Activated CD4-positive, alpha-beta T cell treated with anti-CD3 and anti-CD28 coated beads for 1 hour (primary cell): ENCODE data around the gene MICU1.
A peak's percentile ranks its signal among the peaks of the same experiment; 100 is the strongest.
"Not testable (repeated sequence)": the region's sequence is repeated elsewhere in the genome, so short reads cannot be mapped to it uniquely, and the experiment has no call there.

ENCODE experiments used
- DNase-seq: peaks from one replicate; pipeline ENCODE4 v3.0.0-alpha.2; 2020

MICU1 gene

DNA sequence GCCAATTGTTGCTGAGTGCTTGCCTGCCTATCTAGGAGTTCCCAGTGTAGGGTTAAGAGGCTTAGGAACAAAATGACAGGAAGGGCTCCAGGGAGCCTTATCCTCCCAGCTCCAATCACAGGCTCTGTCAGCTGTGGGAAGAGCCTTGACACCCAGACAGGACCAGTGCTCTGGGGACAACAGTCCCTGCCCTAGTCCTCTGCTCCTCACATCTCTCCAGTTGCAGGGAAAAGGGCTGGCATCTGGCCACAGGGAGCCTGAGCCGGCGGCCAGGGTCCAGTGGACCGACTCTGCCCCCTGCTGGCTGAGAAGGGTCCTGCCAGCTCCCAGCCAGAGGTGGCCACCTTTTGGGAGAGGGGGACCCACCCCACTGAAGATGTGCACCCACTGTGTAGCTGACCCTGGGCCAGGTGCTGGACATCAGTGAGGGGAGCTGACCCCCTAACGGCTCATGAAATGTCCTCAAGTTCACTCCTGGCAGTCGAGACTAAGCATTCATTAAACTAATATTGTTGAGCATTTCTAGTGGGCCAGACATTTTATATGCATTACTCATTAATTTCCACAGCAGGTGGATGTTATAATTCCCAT lies 288.7 kb downstream of the MICU1 start:
- no peak for DNase-seq

DNA sequence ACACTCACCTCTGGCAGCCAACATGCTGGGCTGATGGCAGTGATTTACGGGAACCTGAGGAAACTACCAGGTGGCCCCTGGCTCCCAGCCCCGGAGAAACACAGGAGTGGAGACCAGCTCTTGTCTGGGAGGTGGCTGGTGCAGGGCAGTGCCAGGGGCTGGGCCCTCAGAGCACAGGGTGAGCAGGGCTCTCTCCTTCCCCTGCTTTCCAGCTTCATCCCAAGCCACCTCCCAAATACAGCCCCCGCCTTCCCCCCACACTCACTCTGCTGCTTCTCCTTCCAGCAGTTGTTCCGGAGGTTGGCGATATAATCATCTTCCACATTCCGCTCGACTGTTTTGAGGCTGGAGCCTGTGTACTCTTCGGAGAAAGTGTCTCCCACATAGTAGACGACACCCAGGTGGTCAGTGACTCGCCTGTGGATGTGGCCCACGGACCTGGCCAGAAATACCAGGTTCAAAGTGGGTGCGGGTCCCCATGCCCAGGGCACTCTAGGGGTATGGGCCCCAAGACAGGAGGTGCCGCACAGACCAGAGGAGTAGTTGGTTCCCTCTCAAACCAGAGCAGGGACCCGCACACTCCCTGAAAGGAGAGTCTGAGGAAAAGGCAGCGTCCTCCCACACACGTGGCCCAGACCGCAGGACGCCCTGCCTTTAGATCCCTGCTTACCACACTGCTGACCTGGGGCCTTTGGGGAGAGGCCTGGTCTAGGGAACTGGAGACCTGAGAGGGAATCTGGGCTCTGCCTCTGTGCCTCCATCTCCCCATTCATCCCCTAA lies 289.4 kb downstream of the MICU1 start:
- no peak for DNase-seq

DNA sequence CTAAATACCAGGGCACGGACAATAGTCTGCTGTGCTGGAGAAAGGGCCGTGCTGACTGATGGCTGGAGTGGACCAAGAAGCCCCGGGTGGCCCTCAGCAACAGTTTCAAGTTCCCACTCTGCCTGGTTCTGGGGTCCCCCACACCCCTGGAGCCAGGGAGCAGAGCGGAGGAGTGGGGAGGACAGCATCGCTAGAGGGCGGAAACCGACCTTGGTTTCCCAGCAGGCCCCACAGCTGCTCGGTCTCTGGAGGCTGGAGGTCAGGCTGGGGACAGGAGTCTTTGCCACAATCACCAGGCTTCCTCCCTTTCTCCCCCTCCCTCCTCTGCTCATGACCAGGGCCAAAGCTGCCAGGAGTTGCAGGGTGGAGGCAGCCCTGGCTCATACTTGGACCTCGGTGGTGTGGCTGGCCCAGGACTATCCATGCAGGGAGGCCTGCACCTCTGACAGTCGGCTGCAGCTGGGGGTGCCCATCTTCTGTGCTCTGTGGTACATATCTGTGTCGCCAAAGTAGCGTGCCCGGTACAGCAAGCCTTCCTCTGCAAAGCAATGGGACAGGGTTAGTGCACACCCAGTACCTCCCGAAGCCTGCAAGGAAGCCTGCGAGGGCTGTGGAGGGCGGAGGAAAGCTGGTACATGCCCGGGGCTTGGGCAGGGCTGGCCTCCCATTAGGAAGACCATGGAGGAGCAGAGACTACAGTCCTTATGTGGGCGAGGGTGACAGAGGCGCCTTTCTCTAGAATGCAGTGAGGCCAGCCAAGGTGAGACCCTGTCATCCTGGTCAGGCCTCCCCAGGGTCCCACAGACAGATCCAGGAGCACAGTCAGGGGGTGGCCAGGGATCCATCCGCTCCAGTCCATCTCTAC lies 290.3 kb downstream of the MICU1 start:
- DNase-seq, result no peak

DNA sequence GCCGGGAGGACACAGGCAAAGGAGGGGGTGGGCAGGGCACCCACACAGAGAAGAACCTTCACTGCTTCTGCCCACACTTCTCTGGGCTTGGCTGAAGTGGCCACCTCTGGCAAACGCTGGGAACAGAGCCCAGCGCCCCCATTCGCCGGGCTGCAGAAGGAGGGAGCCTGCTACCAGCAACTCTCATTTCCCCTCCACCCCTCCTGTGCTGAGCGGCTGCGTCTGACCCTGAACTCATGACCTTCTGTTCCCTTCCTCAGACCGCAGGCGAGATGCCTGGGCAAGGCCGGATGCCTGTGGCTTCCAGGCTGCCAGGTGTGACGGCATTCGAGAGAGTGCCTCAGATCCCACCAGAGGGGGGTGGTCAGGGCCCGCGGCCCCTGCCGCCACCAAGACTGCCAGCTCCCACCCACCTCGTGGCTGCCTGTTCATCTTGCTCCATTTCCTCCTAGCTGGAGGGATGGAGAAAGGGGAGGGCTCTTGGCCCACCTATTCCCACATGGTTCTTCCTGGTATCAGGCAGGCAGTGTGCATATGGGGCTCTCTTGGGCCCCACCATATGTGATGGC lies 291.0 kb downstream of the MICU1 start:
- peak; percentile 59 for DNase-seq

DNA sequence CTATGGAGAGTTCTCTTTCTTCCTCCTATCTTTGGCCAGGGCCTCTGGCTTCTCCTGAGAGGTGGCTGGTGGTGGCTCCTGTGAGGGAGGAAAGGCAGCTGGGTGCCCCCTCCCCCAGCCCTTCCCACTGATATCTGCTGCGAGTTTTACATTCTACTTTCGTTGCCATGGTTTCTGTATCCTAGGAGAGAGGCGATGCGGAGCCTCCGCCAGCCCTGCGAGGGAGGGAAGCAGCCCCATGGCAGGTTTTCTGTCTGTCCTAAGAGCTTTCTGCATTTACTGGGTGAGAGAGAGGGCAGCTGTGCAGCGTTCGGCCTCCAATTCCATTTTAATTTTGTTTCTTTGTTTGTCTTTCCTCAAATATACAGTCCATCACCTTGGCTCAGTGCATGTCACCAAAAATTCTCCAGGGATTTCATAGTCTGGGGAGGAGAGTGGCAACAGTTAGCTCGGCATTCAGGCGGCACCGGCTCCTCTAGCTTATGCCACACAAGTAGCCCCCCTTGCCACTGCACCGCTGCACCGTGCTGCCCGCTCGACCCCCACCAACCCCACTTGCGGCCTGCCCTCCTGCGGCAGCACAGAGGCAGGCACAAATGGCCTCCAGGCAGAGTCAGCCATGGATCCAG lies 291.6 kb downstream of the MICU1 start:
- DNase-seq, result no peak

DNA sequence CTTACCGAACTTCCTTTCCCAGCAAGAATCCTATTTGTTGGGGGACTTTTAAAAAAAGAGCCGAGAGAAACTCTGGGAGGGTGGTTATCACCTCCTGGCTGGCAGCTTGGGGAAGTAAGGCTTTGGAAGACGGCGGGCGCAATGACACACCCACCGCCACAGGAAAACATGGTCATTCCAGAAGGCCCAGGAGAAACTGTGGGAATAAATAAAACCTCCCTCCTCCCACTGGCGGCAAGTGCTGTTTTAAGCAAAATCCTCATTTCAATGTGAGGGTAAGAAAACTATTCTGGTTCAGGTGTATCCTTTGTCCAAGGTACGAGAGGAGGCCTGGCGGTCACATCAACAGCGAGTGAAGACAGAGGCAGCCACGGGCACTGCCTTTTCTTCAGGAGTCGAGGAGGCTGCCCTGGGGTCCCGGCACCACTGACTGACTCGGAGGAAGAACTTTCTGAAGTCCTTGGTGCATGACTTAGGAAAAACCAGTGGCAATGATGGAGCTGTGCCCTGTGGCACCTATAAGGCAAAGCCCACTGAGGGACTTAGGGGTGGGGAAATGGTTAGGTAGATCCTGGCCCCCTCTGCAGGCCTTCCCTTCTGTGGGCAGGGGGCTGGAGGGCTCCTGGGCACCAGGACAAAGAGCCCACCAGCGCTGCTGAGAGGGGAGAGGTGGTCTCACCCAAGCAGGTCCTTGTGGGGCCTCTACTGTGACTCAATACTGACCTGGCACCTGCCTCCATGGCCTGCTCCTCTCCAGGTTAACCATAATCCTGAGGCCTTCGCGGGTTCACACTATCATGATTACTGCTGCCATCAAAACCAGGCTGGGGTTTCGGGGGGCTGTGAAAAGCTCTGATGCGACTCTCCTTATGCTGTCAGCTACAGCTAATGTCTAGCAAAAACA lies 292.5 kb downstream of the MICU1 start:
- DNase-seq, result no peak

DNA sequence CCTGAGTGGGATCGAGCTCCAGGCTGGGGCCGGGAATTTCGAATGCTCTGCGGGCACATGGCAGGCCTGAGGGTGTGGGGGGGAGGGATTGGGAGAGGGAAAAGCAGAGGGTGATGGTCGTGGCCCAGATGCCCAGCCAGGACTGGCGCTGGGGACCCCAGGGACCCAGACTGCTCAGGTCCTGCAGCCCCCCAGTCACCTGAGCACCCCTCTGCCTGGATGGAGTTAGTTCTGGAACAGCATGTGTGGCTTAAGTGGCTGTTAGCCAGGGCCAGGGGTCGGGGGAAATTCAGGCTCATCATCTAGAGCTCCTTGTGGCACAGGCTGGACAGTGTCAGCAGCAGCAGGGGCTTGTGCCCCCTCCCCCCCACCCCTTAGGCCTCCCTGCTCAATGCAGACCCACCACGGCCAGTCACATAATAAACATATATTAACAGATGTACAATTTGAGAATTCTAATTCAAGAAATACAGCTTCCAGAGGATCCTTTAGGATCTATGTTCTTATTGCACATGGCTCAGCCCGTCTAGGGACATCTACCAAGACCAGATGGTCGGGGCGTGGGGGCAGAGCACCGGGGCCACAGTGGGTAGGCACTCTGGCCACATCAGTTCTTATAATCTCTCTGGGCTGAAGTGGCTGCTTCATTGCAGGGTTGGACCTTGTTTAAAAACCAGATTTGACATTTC lies 293.3 kb downstream of the MICU1 start:
- DNase-seq, result no peak

DNA sequence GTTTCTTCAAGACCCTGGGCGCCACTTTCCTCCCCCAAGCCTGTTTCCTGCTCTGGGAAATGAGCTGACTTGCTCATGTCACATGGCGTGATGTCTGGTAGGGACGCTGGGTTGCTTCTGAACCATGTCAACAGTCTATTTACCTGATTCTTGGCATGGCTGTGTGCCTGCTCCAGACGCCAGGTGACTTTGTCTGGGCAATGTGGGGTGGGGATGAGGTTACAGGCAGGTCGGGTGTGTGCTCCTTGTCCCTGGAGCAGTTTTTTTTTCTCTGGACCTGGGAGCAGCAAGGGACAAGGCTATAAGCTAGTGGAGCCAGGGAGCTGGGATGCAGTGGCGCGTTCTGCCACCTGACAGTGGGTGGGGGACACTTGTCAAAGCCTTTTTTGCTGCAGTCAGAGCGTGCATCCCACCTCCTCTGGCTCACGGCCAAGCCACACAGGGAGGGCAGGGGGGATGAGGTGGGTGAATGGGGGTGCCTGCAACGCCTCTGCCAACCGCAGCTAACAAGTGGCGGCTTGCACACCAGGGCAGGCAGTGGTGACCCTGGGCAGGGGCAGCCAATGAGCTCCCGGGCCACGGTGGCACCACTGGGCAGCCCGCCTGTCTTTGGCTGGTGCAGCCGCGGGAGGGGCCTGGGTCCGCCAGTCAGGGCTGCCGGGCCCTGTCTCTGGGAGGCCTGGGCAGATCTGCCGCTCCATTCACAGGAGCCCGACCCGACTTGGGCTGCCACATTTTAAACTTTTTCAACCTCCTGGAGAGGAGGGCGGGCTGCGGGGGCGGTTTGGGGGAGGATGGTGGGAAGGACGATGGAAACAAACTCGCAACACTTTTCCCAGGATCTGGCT lies 294.1 kb downstream of the MICU1 start:
- peak; percentile 74 for DNase-seq

DNA sequence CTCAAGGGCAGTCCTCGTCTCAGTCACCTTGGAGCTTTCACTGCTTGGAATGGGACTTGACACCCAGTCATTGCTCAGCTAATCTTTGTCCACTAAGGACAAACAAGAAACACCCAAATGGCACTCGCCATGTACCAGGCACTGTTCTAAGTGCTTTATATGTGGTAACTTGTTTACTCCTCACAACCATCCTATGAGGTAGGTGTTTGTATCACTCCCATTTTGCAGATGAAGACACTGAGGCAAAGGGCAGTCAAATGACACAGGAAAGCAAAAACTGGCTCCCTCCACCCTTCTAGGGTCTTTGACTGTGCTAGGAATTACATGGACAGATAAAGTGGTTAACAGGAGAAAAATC lies 295.8 kb downstream of the MICU1 start:
- no peak for DNase-seq

DNA sequence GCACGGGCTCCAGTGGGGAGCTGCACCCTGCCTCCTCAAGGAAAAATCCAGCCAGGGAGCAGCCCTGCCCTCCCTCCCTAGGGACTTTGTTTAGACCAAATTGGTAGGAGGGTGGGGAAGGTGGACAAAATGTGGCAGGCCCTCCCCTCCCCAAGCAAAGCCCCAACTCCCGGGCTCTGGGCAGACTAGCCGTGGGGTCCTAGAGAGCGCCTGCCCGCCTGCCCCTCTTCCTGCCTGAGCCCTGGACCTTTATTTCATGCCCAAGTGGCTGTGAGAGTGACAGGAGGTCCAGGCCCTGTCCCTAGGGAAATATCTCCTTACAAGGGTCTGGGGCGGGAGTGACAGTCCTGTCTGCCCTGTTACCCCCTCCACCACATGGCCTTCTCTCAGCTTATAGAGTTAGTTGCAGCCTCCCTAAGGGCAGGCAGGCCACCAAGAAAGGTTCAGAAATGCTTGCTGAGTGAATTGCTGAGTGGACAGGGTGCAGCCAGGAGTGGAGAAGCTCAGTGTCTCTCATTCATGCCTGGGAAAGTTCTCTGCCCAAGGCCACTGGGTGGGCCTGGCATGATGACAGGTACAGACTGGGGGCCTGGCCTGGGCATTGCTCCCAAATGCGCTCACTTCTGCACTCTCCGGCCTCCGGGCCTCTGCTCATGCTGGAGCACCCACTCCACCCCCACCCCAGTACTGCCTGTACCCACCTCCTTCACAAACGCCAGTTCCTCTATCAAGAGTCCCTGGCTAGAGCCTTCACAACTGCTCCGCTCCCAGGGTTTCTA lies 296.4 kb downstream of the MICU1 start:
- no peak for DNase-seq

DNA sequence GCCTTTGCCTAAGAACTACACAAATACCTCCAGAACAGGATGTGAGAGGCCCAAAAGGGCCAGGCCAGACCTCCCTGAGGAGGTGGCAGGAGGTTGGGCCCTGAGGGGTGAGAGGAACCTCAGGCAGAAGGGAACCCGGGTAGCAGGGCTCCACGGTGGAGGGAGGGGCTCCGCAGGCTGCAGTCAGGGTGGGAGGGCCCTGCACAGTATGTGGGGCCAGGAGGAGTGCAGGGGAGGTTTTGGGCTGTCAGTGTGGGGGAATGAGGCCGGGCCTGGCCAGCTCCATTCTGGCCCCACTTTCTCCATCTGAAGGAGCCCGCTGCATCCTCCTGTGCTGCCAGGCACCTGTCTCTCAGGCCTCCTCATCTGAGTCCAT lies 297.1 kb downstream of the MICU1 start:
- no peak for DNase-seq

DNA sequence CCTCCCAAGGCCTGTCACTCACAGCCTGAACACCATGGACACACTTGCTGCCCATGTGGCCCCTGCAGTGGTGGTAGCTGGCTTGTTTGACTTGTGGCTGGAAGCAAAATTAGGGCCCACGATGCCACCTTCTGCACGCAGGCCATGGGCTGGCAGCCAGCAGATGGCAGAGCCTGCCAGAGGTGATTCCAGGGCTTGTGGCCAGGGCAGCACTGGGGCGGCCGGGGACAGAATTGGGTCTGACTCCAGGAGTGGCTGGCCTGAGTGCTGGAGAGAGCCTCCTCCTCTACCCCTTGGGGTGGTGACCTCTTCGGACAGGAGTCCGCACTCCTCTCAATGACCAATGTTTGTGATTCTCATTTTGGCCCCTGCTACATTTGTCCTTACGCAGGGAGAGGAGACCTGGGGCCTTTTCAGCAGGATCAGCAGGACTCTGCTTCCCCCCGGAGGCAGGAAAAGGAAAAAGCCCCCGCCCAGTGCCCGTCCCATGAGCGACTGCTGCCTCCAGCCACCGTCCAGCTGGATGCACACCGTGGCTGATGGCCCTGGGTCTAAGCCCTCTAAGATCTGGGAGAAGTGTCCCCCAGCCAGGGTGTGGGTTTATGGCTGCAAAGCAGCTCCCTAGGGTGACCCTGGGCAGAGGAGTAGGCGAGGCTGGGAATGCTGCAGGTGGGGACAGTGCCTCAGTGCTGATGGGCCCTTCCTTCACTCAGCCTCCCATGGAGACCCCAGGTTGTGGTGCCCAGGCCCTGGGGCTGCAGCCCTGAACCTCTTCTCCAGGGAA lies 297.6 kb downstream of the MICU1 start:
- DNase-seq, result no peak

DNA sequence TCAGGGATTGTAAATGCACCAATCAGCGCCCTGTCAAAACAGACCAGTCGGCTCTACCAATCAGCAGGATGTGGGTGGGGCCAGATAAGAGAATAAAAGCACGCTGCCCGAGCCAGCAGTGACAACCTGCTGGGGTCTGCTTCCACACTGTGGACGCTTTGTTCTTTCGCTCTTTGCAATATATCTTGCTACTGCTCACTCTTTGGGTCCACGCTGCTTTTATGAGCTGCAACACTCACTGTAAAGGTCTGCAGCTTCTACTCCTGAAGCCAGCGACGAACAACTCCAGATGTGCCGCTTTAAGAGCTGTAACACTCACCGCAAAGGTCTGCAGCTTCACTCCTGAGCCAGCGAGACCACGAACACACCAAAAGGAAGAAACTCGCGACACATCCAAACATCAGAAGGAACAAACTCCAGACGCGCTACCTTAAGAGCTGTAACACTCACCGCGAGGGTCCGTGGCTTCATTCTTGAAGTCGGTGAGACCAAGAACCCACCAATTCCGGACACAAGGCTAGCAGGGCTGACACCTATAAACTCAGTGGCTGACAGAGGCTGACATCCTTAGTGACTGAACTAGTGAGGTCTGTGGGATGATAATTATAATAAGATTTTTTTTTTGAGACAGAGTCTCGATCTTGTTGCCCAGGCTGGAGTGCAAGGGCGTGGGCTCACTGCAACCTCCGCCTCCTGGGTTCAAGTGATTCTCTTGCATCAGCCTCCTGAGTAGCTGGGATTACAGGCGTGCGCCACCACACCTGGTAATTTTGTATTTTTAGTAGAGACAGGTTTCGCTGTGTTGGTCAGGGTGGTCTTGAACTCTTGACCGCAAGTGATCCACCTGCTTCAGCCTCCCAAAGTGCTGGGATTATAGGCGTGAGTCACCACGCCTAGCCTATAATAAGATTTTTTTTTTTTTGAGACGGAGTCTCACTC lies 298.9 kb downstream of the MICU1 start:
- DNase-seq, result not testable (repeated sequence)

DNA sequence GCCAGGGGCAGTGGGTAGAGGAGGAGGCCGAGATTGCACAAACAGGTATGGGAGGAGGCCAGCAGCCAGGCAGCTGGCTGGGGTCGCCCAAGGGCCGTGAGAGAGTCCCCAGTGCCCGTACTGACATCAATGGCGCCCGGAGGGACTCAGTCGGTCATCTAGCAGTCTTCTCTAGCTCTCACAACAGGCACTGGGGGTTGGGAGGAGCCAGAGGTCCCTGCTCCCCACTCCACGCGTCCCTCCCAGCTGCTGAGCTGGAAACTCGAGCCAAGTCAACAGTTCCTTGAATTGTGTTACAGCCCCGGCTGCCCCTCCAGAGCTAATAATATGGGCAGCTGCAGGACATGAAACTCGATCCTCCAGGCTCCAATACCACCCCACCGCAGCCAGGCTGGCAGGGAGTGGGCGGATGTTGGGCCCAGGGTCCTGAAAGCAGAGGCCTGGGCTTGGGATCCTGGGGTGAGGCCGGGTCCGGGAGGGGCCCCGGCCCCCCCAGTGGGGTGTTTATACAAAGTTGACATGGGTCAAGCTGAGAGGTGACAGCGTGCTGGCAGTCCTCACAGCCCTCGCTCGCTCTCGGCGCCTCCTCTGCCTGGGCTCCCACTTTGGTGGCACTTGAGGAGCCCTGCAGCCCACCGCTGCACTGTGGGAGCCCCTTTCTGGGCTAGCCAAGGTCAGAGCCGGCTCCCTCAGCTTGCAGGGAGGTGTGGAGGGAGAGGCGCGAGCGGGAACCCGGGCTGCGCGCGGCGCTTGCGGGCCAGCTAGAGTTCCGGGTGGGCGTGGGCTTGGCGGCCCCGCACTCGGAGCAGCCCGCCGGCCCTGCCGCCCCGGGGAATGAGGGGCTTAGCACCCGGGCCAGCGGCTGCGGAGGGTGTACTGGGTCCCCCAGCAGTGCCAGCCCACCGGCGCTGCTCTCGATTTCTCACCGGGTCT lies 300.4 kb downstream of the MICU1 start:
- not testable (repeated sequence) for DNase-seq

DNA sequence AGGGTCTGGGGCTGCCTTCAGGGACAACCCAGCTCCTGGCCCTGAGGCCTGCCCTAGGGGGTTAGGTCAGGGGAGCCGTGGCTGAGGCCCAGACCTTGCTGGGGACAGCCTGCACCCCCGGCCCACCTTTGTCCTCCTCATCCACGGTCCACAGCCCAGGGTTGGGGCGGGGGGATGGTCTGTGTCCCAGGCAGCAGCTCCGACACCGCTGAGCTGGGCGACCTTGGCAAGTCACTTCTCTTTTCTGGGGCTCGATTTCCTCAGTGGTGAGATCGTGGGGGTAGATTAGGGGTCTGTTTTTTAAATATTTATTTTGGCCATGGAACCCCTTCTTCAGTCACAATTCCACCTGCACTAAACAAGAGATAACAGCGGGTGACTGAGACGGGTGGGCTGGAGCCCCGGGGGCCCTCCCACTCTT lies 302.1 kb downstream of the MICU1 start:
- no peak for DNase-seq

DNA sequence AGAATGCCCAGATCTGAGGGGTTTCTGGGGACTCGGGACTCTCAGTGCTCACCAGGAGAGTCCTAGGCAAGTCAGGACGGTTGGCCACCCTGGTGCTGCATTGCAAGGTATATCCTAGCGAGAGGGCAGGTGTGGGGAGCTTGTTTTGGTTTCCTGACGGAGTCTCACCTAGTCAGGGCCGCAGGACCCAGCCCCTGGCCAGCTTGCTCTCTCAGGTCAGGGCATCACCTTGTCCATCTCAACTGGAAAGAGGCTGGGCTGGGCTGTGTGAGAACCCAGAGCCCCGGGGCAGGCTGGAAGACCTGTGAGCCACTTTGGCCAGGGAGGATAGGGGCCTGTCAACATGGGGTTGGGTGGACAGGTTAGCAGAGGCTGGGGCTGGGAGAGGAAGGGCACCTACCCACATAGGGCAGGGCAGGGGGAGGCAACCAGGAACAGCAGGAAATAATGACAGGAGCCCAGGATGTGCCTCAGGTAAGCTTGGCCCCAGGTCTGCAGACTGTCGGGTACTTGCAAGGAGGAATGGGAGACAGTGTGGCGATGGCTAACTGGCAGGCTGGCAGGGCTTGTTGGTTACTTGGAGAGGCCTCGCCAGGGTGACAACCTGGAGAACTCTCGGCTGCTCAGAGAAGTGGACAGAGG lies 302.6 kb downstream of the MICU1 start:
- no peak for DNase-seq
